Hepatocyte (in vitro differentiated cells): ENCODE measurements around the gene RRP1. TPM values are rescaled to one million over a fixed set of nuclear protein-coding genes. Genes with fewer than 3 reads are reported as not detected.

ENCODE experiments used
- DNase-seq: peaks from one replicate; pipeline ENCODE4 v3.0.0-alpha.2; 2016; ENCODE audit warnings: low spot score
- H2AFZ ChIP-seq: fragments of 200-600 bp; sonication (generic); 2 replicates; pipeline ENCODE4 v1.6.0; 2016; ENCODE audit warnings: antibody characterized with exemption, mild to moderate bottlenecking
- H3K27ac ChIP-seq: fragments of 200-600 bp; sonication (generic); 2 replicates; pipeline ENCODE4 v1.5.1; 2016; ENCODE audit warnings: mild to moderate bottlenecking
- H3K27me3 ChIP-seq: fragments of 200-600 bp; sonication (generic); 2 replicates; pipeline ENCODE4 v1.6.1; 2016
- H3K36me3 ChIP-seq: fragments of 200-600 bp; sonication (generic); replicated peaks from 2 replicates; pipeline ENCODE4 v1.5.1; 2016; ENCODE audit warnings: low read depth; ENCODE audit not compliant: insufficient read depth
- H3K4me1 ChIP-seq: fragments of 200-600 bp; sonication (generic); 2 replicates; pipeline ENCODE4 v1.5.1; 2016; ENCODE audit warnings: mild to moderate bottlenecking, moderate library complexity; ENCODE audit not compliant: insufficient read depth
- H3K4me2 ChIP-seq: fragments of 200-600 bp; sonication (generic); 2 replicates; pipeline ENCODE4 v1.6.0; 2016
- H3K4me3 ChIP-seq: fragments of 200-600 bp; sonication (generic); 2 replicates; pipeline ENCODE4 v1.5.1; 2016; ENCODE audit warnings: mild to moderate bottlenecking
- H3K79me2 ChIP-seq: fragments of 200-600 bp; sonication (generic); 2 replicates; pipeline ENCODE4 v1.6.0; 2017; ENCODE audit warnings: mild to moderate bottlenecking
- H3K9me2 ChIP-seq: fragments of 200-600 bp; sonication (generic); replicated peaks from 2 replicates; pipeline ENCODE4 v1.6.0; 2017; ENCODE audit warnings: mild to moderate bottlenecking; ENCODE audit not compliant: insufficient read depth
- H3K9me3 ChIP-seq: fragments of 200-600 bp; sonication (generic); 2 replicates; pipeline ENCODE4 v1.5.1; 2016; ENCODE audit warnings: low read depth, mild to moderate bottlenecking
- H4K20me1 ChIP-seq: fragments of 200-600 bp; sonication (generic); 2 replicates; pipeline ENCODE4 v1.6.0; 2016; ENCODE audit warnings: mild to moderate bottlenecking; ENCODE audit not compliant: insufficient read depth, poor library complexity, severe bottlenecking
- EZH2 ChIP-seq: fragments of 200-600 bp; sonication (generic); IDR thresholded peaks from 2 replicates; pipeline ENCODE4 v1.6.1; 2016; ENCODE audit warnings: antibody characterized with exemption, mild to moderate bottlenecking, borderline replicate concordance
- EZH2phosphoT487 ChIP-seq: fragments of 200-600 bp; sonication (generic); IDR thresholded peaks from one replicate; pipeline ENCODE4 v1.6.1; 2018; ENCODE audit warnings: antibody characterized with exemption, mild to moderate bottlenecking, low read depth, moderate library complexity; ENCODE audit not compliant: unreplicated experiment, severe bottlenecking
- WGBS: methylation state at CpG from one replicate; pipeline ENCODE4 v1.1.6; 2016; ENCODE audit warnings: low lambda C conversion rate; ENCODE audit errors: missing lambda C conversion rate; 5-methylcytosine and 5-hydroxymethylcytosine counted together
- polyA plus RNA-seq: library from polyadenylated mRNA; unstranded; fragments of >200 nt; fragmentation: Nextera tagmentation; extraction: Ambion mirVana; gene quantifications from 2 replicates; pipeline ENCODE4 v1.2.1, GENCODE V29; 2016
- total RNA-seq: library from RNA; depleted of rRNA; stranded (reverse); fragments of >200 nt; gene quantifications from 2 replicates; pipeline ENCODE4 v1.2.3, GENCODE V29; 2014
- TF ChIP-seq, protein P1 (sequence below): fragments of 200-600 bp; sonication (generic); IDR thresholded peaks from 2 replicates; pipeline ENCODE4 v1.5.1; 2016; ENCODE audit warnings: antibody characterized with exemption, mild to moderate bottlenecking; ENCODE audit not compliant: poor library complexity

RRP1 gene
- total and polyA plus RNA-seq, 2 experiments from 2014 or later: 24.1 to 32.0 TPM

DNA sequence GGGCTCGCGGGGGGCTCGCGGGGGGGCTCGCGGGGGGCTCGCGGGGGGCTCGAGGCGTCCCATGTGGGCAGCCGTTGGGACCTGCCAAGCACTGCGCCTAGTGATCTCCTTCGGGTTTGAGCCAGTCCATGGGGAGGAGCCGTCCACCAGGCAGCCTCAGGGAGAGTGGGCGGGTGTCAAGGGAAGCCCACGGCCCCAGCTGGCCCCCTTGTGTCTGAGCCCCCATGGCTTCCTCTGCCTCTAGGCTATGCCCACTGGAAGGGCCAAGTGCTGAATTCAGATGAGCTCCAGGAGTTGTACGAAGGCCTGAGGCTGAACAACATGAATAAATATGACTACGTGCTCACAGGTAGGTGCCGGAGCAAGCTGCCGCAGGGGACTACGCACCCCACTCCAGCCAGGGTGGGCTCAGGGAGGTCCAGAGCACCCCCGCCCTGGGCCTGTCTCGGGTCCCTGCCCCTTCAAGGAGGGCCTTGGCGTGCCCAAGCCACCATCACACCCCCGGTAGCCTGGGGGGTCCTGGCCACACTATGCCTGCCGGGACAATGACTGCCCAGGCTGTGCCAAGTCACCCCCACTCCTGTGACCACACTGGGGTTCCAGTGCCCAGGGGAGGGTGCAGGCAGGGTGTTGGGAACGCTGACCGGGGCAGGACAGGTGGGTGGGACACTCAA is 47.8 kb upstream of the RRP1 start:
- H3K36me3 ChIP-seq: no peaks in the 10 kb centered on the region
- DNase-seq: no peak

DNA sequence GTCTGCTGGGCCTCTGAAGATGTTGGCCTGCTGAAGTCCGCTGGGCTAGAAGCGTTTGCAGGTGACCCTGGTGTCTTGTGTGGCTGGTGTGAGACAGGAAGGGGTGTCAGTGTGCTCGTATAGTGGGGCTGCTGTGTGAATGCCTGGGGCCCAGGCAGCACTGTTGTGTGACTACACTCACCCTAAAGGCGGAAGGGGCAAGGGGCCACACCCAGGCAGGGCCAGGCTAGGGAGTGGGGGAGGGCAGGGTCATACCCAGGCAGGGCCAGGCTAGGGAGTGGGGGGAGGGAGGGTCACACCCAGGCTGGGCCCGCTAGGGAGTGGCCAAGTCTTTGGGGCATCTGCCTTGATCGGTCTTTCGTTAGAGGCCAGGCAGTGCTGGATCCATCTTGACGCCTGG is 45.4 kb upstream of the RRP1 start:
- no peak overlapping the region for H3K4me2 ChIP-seq
- no peaks in the 10 kb centered on the region for H4K20me1 ChIP-seq
- H3K27ac ChIP-seq: no peak overlapping the region
- TF ChIP-seq EZH2: no peak
- no peak for TF ChIP-seq EZH2phosphoT487
- TF ChIP-seq, protein P1, sequence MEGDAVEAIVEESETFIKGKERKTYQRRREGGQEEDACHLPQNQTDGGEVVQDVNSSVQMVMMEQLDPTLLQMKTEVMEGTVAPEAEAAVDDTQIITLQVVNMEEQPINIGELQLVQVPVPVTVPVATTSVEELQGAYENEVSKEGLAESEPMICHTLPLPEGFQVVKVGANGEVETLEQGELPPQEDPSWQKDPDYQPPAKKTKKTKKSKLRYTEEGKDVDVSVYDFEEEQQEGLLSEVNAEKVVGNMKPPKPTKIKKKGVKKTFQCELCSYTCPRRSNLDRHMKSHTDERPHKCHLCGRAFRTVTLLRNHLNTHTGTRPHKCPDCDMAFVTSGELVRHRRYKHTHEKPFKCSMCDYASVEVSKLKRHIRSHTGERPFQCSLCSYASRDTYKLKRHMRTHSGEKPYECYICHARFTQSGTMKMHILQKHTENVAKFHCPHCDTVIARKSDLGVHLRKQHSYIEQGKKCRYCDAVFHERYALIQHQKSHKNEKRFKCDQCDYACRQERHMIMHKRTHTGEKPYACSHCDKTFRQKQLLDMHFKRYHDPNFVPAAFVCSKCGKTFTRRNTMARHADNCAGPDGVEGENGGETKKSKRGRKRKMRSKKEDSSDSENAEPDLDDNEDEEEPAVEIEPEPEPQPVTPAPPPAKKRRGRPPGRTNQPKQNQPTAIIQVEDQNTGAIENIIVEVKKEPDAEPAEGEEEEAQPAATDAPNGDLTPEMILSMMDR: no peak
- H3K4me3 ChIP-seq: no peak overlapping the region
- H2AFZ ChIP-seq: no peak overlapping the region
- no peak for DNase-seq
- H3K4me1 ChIP-seq: no peaks in the 10 kb centered on the region
- no peaks in the 10 kb centered on the region for H3K9me2 ChIP-seq
- no peaks in the 10 kb centered on the region for H3K79me2 ChIP-seq
- no peaks in the 10 kb centered on the region for H3K36me3 ChIP-seq
- no peaks in the 10 kb centered on the region for H3K9me3 ChIP-seq
- no peaks in the 10 kb centered on the region for H3K27me3 ChIP-seq
- 96% methylated on average over 8 of the region's 8 CpGs for WGBS

More for the DNA sequence above, 47.8 kb upstream of the RRP1 start:
- 95% methylated on average over 10 of the region's 28 CpGs for WGBS
- Histone ChIP-seq H3K4me2 (no peak overlapping the region), H3K9me2 (no peaks in the 10 kb centered on the region), H3K4me1 (peaks cover 13% of the 10 kb centered on the region), H3K4me3 (no peak overlapping the region), H3K27me3 (no peaks in the 10 kb centered on the region), H3K79me2 (peaks cover 9% of the 10 kb centered on the region), H4K20me1 (no peaks in the 10 kb centered on the region), H3K27ac (no peak overlapping the region), H3K9me3 (no peaks in the 10 kb centered on the region), H2AFZ (no peak overlapping the region)
- no peak for TF ChIP-seq EZH2
- TF ChIP-seq, protein P1: no peak
- no peak for TF ChIP-seq EZH2phosphoT487

DNA sequence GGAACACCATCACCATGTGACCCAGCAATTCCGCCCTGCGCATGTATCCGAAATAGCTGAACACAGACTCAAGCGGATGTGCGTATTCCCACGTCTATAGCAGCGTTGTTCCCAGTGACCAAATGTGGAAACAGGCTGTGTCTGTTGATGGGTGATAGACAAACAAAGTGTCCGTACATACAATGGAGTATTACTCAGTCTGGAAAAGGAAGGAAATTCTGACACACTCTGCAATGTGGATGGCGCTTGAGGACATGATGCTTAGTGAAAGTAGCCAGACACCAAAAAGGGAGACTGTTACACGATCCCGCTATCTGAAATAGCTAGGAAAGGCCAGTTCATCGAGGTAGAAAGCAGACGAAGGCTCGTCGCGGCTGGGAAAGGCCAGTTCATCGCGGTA is 44.7 kb upstream of the RRP1 start:
- H3K4me1 ChIP-seq: no peaks in the 10 kb centered on the region
- WGBS: 98% methylated on average over 18 of the region's 18 CpGs
- TF ChIP-seq, protein P1: no peak
- TF ChIP-seq EZH2: no peak
- no peak for TF ChIP-seq EZH2phosphoT487
- H3K9me3 ChIP-seq: no peaks in the 10 kb centered on the region
- no peak overlapping the region for H3K27ac ChIP-seq
- DNase-seq: no peak
- no peak overlapping the region for H3K4me2 ChIP-seq
- H3K4me3 ChIP-seq: no peak overlapping the region
- no peaks in the 10 kb centered on the region for H3K9me2 ChIP-seq
- no peaks in the 10 kb centered on the region for H3K27me3 ChIP-seq
- no peaks in the 10 kb centered on the region for H3K36me3 ChIP-seq
- H3K79me2 ChIP-seq: no peaks in the 10 kb centered on the region
- no peak overlapping the region for H2AFZ ChIP-seq
- no peaks in the 10 kb centered on the region for H4K20me1 ChIP-seq
